GM23338 (cell line): ENCODE measurements around the gene CHRD. TPM values are rescaled to one million over a fixed set of nuclear protein-coding genes. Genes with fewer than 3 reads are reported as not detected.

Source experiments
- ATAC-seq: fragments of 200-7000 bp; cut with Tn5 transposase; 3 replicates; pipeline ENCODE4 v1.9.1; 2020
- DNase-seq: peaks from one replicate; pipeline ENCODE4 v3.0.0-alpha.2; 2015; ENCODE audit warnings: low spot score
- H2AFZ ChIP-seq: fragments of 200-600 bp; sonication (generic); 2 replicates; pipeline ENCODE4 v1.8.0; 2016; ENCODE audit warnings: antibody characterized with exemption, mild to moderate bottlenecking, moderate library complexity
- H3F3A ChIP-seq: fragments of 200-600 bp; sonication (generic); replicated peaks from 2 replicates; pipeline ENCODE4 v1.8.0; 2017; ENCODE audit warnings: antibody characterized with exemption, mixed run types, low read depth
- H3K27ac ChIP-seq: fragments of 200-600 bp; sonication (generic); 2 replicates; pipeline ENCODE4 v1.6.1; 2016; ENCODE audit warnings: low read depth
- H3K27me3 ChIP-seq: fragments of 200-600 bp; sonication (generic); 2 replicates; pipeline ENCODE4 v1.8.0; 2016; ENCODE audit warnings: mild to moderate bottlenecking, mixed run types, moderate library complexity; ENCODE audit not compliant: insufficient read depth
- H3K36me3 ChIP-seq: fragments of 200-600 bp; sonication (generic); 2 replicates; pipeline ENCODE4 v1.8.0; 2016; ENCODE audit warnings: mild to moderate bottlenecking; ENCODE audit not compliant: insufficient read depth
- H3K4me1 ChIP-seq: fragments of 200-600 bp; sonication (generic); 2 replicates; pipeline ENCODE4 v1.8.0; 2016; ENCODE audit warnings: mild to moderate bottlenecking, moderate library complexity; ENCODE audit not compliant: insufficient read depth
- H3K4me2 ChIP-seq: fragments of 200-600 bp; sonication (generic); 2 replicates; pipeline ENCODE4 v1.7.1; 2017; ENCODE audit warnings: mixed run types
- H3K4me3 ChIP-seq: fragments of 200-600 bp; sonication (generic); 2 replicates; pipeline ENCODE4 v1.6.1; 2016; ENCODE audit warnings: mixed run types
- H3K79me2 ChIP-seq: fragments of 200-600 bp; sonication (generic); replicated peaks from 2 replicates; pipeline ENCODE4 v1.8.0; 2017; ENCODE audit warnings: mild to moderate bottlenecking; ENCODE audit not compliant: insufficient read depth
- H3K9me2 ChIP-seq: fragments of 200-600 bp; sonication (generic); 2 replicates; pipeline ENCODE4 v1.8.0; 2017; ENCODE audit not compliant: insufficient read depth
- H4K20me1 ChIP-seq: fragments of 200-600 bp; sonication (generic); replicated peaks from 2 replicates; pipeline ENCODE4 v1.8.0; 2017; ENCODE audit warnings: mild to moderate bottlenecking; ENCODE audit not compliant: insufficient read depth
- H3K27ac Mint-ChIP-seq: 2 replicates; pipeline ENCODE4 v1.8.0; 2020; ENCODE audit warnings: inconsistent platforms, mild to moderate bottlenecking, moderate library complexity, mixed read lengths
- H3K27me3 Mint-ChIP-seq: 3 replicates; pipeline ENCODE4 v1.8.0; 2022; ENCODE audit warnings: low read depth, mild to moderate bottlenecking, moderate library complexity, mixed read lengths, inconsistent platforms; ENCODE audit not compliant: insufficient read depth, poor library complexity
- H3K36me3 Mint-ChIP-seq: 3 replicates; pipeline ENCODE4 v1.8.0; 2021; ENCODE audit warnings: low read depth, mild to moderate bottlenecking, inconsistent platforms, moderate library complexity, mixed read lengths
- H3K4me1 Mint-ChIP-seq: 3 replicates; pipeline ENCODE4 v1.8.0; 2020; ENCODE audit warnings: mild to moderate bottlenecking, inconsistent platforms, mixed read lengths
- H3K4me3 Mint-ChIP-seq: 3 replicates; pipeline ENCODE4 v1.8.0; 2021; ENCODE audit warnings: moderate library complexity, mild to moderate bottlenecking, inconsistent platforms, mixed read lengths
- H3K9me3 Mint-ChIP-seq: 3 replicates; pipeline ENCODE4 v1.8.0; 2020; ENCODE audit warnings: moderate library complexity, mild to moderate bottlenecking, inconsistent platforms, mixed read lengths
- CTCF ChIP-seq, 2 experiments: fragments of 200-600 bp in 1 of 2; sonication (generic) in 1 of 2; conservative IDR thresholded peaks; 2 replicates each; pipeline versions ENCODE4 v1.5.1 to v1.6.1; 2016 to 2017; ENCODE audit warnings: antibody characterized with exemption in 2 of 2, low read depth in 2 of 2, mild to moderate bottlenecking in 2 of 2, moderate library complexity in 1 of 2
- NANOG ChIP-seq: IDR thresholded peaks from 2 replicates; pipeline ENCODE4 v1.6.1; 2016; ENCODE audit warnings: antibody characterized with exemption, borderline replicate concordance
- STAT1 ChIP-seq: IDR thresholded peaks from one replicate; pipeline ENCODE4 v1.6.1; 2016; ENCODE audit warnings: antibody characterized with exemption; ENCODE audit not compliant: unreplicated experiment
- ZNF114 ChIP-seq: fragments of 250-450 bp; sonication (Bioruptor Pico); IDR thresholded peaks from 2 replicates; pipeline ENCODE4 v1.5.0; 2020; ENCODE audit warnings: mild to moderate bottlenecking, moderate library complexity
- polyA plus RNA-seq: library from polyadenylated mRNA; unstranded; fragments of >200 nt; fragmentation: Nextera tagmentation; extraction: Ambion mirVana; gene quantifications from 2 replicates; pipeline ENCODE4 v1.2.1, GENCODE V29; 2016
- total RNA-seq: library from RNA; depleted of rRNA; stranded (reverse); fragments of >200 nt; shearing (Covaris generic); gene quantifications from 2 replicates; pipeline ENCODE4 v1.2.3, GENCODE V29; 2014
- TF ChIP-seq, protein P1 (sequence below): IDR thresholded peaks from one replicate; pipeline ENCODE4 v1.6.1; 2018; ENCODE audit warnings: antibody characterized with exemption; ENCODE audit not compliant: unreplicated experiment

CHRD gene
- total and polyA plus RNA-seq, 2 experiments from 2014 or later: 0.34 to 0.66 TPM

- no peak for TF ChIP-seq CTCF (conservative IDR thresholded peaks at IDR 0.05; ENCODE audit: low read depth in 2 of 2)
- TF ChIP-seq NANOG: no peak
- no peak for TF ChIP-seq ZNF114 (CRISPR knock-in tag)
Observed at GRCh38 chr3:184334470-184335158, 45.2 kb upstream of the CHRD start (continued).

- H3K4me3 Mint-ChIP-seq: peak overlapping the region; percentile 87
- Histone ChIP-seq H3K27ac (peak overlapping the region; percentile 98), H3K4me3 (peak overlapping the region; percentile 86), H3K4me1 (peaks cover 27% of the 10 kb centered on the region), H3K27me3 (no peaks in the 10 kb centered on the region), H3K79me2 (peaks cover 32% of the 10 kb centered on the region), H3F3A (peaks cover 59% of the 10 kb centered on the region), H3K4me2 (peak overlapping the region; percentile 98), H3K9me2 (no peaks in the 10 kb centered on the region), H4K20me1 (peaks cover 47% of the 10 kb centered on the region), H2AFZ (no peak overlapping the region), H3K36me3 (peaks cover 36% of the 10 kb centered on the region)
- ATAC-seq (peak; percentile 1; the same call in 2 of the 3 replicates), DNase-seq (peak; percentile 54)
- TF ChIP-seq STAT1: no peak
- TF ChIP-seq, protein P1, sequence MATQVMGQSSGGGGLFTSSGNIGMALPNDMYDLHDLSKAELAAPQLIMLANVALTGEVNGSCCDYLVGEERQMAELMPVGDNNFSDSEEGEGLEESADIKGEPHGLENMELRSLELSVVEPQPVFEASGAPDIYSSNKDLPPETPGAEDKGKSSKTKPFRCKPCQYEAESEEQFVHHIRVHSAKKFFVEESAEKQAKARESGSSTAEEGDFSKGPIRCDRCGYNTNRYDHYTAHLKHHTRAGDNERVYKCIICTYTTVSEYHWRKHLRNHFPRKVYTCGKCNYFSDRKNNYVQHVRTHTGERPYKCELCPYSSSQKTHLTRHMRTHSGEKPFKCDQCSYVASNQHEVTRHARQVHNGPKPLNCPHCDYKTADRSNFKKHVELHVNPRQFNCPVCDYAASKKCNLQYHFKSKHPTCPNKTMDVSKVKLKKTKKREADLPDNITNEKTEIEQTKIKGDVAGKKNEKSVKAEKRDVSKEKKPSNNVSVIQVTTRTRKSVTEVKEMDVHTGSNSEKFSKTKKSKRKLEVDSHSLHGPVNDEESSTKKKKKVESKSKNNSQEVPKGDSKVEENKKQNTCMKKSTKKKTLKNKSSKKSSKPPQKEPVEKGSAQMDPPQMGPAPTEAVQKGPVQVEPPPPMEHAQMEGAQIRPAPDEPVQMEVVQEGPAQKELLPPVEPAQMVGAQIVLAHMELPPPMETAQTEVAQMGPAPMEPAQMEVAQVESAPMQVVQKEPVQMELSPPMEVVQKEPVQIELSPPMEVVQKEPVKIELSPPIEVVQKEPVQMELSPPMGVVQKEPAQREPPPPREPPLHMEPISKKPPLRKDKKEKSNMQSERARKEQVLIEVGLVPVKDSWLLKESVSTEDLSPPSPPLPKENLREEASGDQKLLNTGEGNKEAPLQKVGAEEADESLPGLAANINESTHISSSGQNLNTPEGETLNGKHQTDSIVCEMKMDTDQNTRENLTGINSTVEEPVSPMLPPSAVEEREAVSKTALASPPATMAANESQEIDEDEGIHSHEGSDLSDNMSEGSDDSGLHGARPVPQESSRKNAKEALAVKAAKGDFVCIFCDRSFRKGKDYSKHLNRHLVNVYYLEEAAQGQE: no peak
- H3K27ac Mint-ChIP-seq: peak overlapping the region; percentile 97
- H3K9me3 Mint-ChIP-seq: peaks cover 3% of the 10 kb centered on the region; the same call in 1 of the 3 replicates
- peaks cover 32% of the 10 kb centered on the region for H3K4me1 Mint-ChIP-seq
- peaks cover 53% of the 10 kb centered on the region for H3K36me3 Mint-ChIP-seq
- H3K27me3 Mint-ChIP-seq: peaks cover 40% of the 10 kb centered on the region
Observed at GRCh38 chr3:184335291-184335660, 44.6 kb upstream of the CHRD start.
